DND-41 (cell line): Measurements from ENCODE around the gene NCSTN.

Source experiments
- ATAC-seq: fragments of 200-7000 bp; cut with Tn5 transposase; 3 replicates; pipeline ENCODE4 v1.9.1; 2021; ENCODE audit warnings: low read depth; ENCODE audit not compliant: insufficient read depth
- DNase-seq: peaks from one replicate; pipeline ENCODE4 v3.0.0-alpha.2; 2020
- H2AFZ ChIP-seq: 2 replicates; pipeline ENCODE4 v1.6.0; 2012; ENCODE audit warnings: low read depth, low read length
- H3K27ac ChIP-seq: 2 replicates; pipeline ENCODE4 v1.5.1; 2012; ENCODE audit warnings: low read length, inconsistent platforms
- H3K27me3 ChIP-seq: fragments of 200-600 bp; sonication (generic); 2 replicates; pipeline ENCODE4 v1.6.0; 2012; ENCODE audit warnings: low read length, mild to moderate bottlenecking, inconsistent platforms; ENCODE audit not compliant: insufficient read depth, poor library complexity
- H3K36me3 ChIP-seq: 2 replicates; pipeline ENCODE4 v1.5.1; 2012; ENCODE audit warnings: low read length, inconsistent platforms; ENCODE audit not compliant: insufficient read depth
- H3K4me1 ChIP-seq: 2 replicates; pipeline ENCODE4 v1.5.1; 2012; ENCODE audit warnings: mild to moderate bottlenecking, low read length; ENCODE audit not compliant: insufficient read depth
- H3K4me2 ChIP-seq: 2 replicates; pipeline ENCODE4 v1.6.0; 2012; ENCODE audit warnings: mild to moderate bottlenecking, moderate library complexity, low read length, inconsistent platforms; ENCODE audit not compliant: insufficient read depth
- H3K4me3 ChIP-seq, 2 experiments: fragments of 200-600 bp in 1 of 2; shearing (Covaris generic) in 1 of 2; 2 replicates each; pipeline ENCODE4 v1.5.1; 2012 to 2016; ENCODE audit warnings: inconsistent platforms in 2 of 2, low read length in 2 of 2, mild to moderate bottlenecking in 2 of 2, low read depth in 1 of 2, moderate library complexity in 1 of 2
- H3K79me2 ChIP-seq: 2 replicates; pipeline ENCODE4 v1.6.0; 2012; ENCODE audit warnings: low read length, inconsistent platforms; ENCODE audit not compliant: insufficient read depth
- H3K9ac ChIP-seq: 2 replicates; pipeline ENCODE4 v1.6.0; 2012; ENCODE audit warnings: low read depth, mild to moderate bottlenecking, inconsistent platforms, low read length, moderate library complexity
- H3K9me3 ChIP-seq: 2 replicates; pipeline ENCODE4 v1.5.1; 2012; ENCODE audit warnings: low read length, moderate library complexity, mild to moderate bottlenecking, inconsistent platforms; ENCODE audit not compliant: insufficient read depth, severe bottlenecking
- H4K20me1 ChIP-seq: 2 replicates; pipeline ENCODE4 v1.6.0; 2012; ENCODE audit warnings: low read length; ENCODE audit not compliant: insufficient read depth
- CTCF ChIP-seq: IDR thresholded peaks from 2 replicates; pipeline ENCODE4 v1.5.1; 2012; ENCODE audit warnings: borderline replicate concordance, low read length, moderate library complexity, mild to moderate bottlenecking; ENCODE audit not compliant: poor library complexity, severe bottlenecking; ENCODE audit errors: extremely low read depth
- EZH2 ChIP-seq: IDR thresholded peaks from 3 replicates; pipeline ENCODE4 v1.6.1; 2012; ENCODE audit warnings: borderline replicate concordance, low read depth, mild to moderate bottlenecking, moderate library complexity, low read length, inconsistent platforms; ENCODE audit not compliant: severe bottlenecking

Gene NCSTN

GRCh38 chr1:160399544-160400222 is 56.5 kb downstream of the NCSTN start:
- peak overlapping the region; percentile 76 for H3K27ac ChIP-seq
- peaks cover 24% of the 10 kb centered on the region for H3K4me1 ChIP-seq

GRCh38 chr1:160400223-160400645 is 57.1 kb downstream of the NCSTN start, which contains the start of gene VANGL2:
Gene VANGL2, plus strand, starts transcription at chr1:160400564. Its CDS starts 15,274 bp downstream, at chr1:160415838.
- H3K9me3 ChIP-seq = no peaks in the 10 kb centered on the region
- H4K20me1 ChIP-seq = no peaks in the 10 kb centered on the region
- H3K79me2 ChIP-seq = peaks cover 3% of the 10 kb centered on the region; the same call in 1 of the 2 replicates
- H3K9ac ChIP-seq = peak within 1 kb of the TSS; percentile 83
- peak within 1 kb of the TSS; percentile 92 for H2AFZ ChIP-seq
- peak within 1 kb of the TSS; percentile 97 for H3K4me2 ChIP-seq
- peak within 1 kb of the TSS; percentile 81 to 83 for H3K4me3 ChIP-seq
- H3K27ac ChIP-seq = peak within 1 kb of the TSS; percentile 76
- no peaks in the 10 kb centered on the region for H3K27me3 ChIP-seq
- no peak for TF ChIP-seq EZH2
- TF ChIP-seq CTCF = no peak
- H3K36me3 ChIP-seq = no peaks in the 10 kb centered on the region
- DNase-seq (peak; percentile 76), ATAC-seq (peak; percentile 63)
- H3K4me1 ChIP-seq = peaks cover 24% of the 10 kb centered on the region

More at GRCh38 chr1:160399544-160400222, 56.5 kb downstream of the NCSTN start:
- no peaks in the 10 kb centered on the region for H4K20me1 ChIP-seq
- H3K4me2 ChIP-seq = peak overlapping the region; percentile 97
- H3K4me3 ChIP-seq = peak overlapping the region; percentile 56 to 83; a peak in 3 of 4 replicates
- no peak for DNase-seq
- peak overlapping the region; percentile 83 for H3K9ac ChIP-seq
- ATAC-seq = no peak
- H3K36me3 ChIP-seq = no peaks in the 10 kb centered on the region
- peak overlapping the region; percentile 92 for H2AFZ ChIP-seq
- H3K27me3 ChIP-seq = no peaks in the 10 kb centered on the region
- H3K9me3 ChIP-seq = no peaks in the 10 kb centered on the region
- peaks cover 3% of the 10 kb centered on the region; the same call in 1 of the 2 replicates for H3K79me2 ChIP-seq
- TF ChIP-seq CTCF = no peak
- no peak for TF ChIP-seq EZH2

GRCh38 chr1:160400646-160401486 is 57.7 kb downstream of the NCSTN start:
- no peaks in the 10 kb centered on the region for H3K9me3 ChIP-seq
- TF ChIP-seq CTCF (no peak), EZH2 (no peak)
- no peaks in the 10 kb centered on the region for H3K36me3 ChIP-seq
- H3K4me2 ChIP-seq = peak overlapping the region; percentile 97
- H3K27ac ChIP-seq = peak overlapping the region; percentile 58
- peaks cover 3% of the 10 kb centered on the region; the same call in 1 of the 2 replicates for H3K79me2 ChIP-seq
- no peaks in the 10 kb centered on the region for H4K20me1 ChIP-seq
- DNase-seq (peak; percentile 56), ATAC-seq (peak; percentile 62)
- H3K9ac ChIP-seq = peak overlapping the region; percentile 83
- no peaks in the 10 kb centered on the region for H3K27me3 ChIP-seq
- H3K4me3 ChIP-seq = peak overlapping the region; percentile 81 to 83
- H3K4me1 ChIP-seq = peaks cover 24% of the 10 kb centered on the region
- H2AFZ ChIP-seq = peak overlapping the region; percentile 84
